Measurements from ENCODE around the gene ADGRL4.
"Not testable (repeated sequence)": the region's sequence is repeated elsewhere in the genome, so short reads cannot be mapped to it uniquely, and the experiment has no call there.

Gene ADGRL4

DNA sequence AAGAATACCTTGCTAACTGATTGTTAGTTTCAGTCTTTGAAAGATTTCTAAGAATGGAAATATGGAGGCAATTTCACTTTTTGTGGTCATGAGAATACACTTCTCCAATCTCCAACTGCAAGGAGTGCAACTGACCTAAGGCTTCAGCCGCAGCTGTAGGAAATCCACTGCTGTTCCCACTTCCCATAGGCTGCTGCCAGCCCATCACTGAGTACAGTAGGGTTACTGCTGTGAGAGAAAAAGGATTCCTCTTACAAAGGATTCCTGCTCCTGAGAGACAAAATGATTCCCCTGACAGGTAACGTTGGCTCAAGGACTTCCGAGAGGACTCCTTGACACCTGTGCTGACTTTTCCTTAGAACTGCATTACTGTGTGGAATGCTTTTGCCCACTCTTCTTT is 87.4 kb downstream of the ADGRL4 start:
- no peak for DNase-seq

DNA sequence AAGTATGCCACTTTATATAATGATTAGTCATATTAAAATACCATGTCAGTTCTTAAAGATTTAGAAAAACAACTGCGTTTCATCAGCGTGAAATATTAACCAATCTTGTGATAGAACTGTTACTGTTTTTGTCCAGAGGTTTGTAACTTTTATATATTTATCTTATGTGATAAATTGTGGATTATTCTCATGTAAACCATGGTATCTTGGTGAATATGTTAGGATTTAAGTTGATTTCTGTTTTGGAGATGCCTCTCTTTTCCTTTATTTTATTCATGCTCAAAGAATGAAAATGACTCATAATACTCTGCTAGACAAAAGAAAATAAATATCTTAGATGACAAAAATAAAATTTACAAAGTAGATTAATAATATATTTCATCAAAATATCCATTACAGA is 88.4 kb downstream of the ADGRL4 start:
- no peak for DNase-seq

DNA sequence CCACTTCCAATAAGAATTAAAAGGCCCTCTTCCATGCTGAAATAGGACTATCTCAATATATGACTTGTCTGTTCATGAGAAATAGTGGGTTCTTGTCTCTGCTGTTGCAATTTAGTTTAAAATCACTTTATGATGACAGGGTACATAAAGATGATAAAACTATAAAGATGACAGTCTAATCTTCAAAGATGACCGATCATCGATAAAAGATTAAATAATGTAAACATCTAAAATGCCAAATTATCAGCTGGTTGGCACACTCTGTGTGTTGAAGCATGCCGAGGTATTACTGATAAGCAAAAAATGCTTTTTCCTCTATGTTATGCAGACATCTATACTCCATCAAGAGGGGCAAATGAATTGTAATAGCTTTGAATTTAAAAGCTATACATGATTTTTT is 89.5 kb downstream of the ADGRL4 start:
- no peak for DNase-seq

DNA sequence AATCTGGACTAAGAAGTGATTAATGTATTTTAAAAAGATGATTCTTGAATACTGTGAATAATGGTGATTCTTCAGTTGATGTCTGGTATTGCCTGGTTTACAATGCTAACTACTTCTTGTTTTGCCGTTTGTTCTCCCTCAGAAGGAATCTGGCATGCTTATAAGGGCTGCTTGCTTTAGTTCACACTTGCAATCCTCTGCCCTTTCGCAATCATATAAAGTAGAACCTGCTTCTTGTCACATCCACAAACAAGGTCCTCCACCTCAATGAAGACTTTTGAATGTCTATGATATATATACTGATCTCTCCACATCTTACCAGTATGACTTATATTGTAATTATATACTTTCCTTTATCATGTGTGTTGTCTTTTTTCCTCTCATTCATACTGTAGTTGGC is 92.6 kb downstream of the ADGRL4 start:
- DNase-seq = no peak

DNA sequence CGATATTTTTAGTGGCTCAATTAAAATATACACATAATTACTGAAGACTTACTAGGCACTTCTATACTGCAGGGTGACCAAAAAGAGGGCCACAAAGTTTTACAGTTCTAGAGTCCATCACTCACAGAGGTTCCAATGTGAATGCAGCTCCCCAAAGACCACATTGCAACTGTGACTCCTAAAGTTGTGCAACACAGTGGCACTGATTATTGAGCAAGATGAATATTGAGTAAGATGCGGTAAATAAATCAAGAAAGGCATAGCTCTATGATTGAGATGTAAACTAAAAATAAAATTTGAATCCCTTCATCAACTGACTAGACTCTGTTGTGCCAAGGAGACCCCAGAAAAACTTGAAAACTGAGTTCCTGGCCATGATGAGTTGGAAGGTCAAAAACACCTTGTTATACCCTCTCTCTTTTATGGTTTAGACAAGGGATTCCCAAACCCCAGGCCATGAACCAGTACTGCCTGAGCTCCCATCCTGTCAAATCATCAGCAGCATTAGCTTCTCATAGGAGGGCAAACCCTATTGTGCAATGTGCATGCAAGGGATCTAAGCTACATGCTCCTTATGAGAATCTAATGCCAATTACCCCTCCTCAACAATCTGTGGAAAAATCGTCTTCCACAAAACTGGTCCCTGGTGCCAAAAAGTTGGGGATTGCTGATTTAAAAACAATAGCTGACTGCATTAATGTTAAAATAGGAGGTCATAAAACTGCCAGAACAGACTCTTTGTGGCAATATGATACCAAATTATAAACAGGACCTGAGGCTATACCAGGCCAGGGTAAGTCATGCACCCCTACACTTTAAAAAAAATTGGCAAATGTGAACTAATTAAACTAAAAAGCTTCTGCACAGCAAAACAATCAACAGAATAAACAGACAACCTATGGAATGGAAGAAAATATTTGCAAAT is 94.3 kb downstream of the ADGRL4 start:
- DNase-seq = no peak

DNA sequence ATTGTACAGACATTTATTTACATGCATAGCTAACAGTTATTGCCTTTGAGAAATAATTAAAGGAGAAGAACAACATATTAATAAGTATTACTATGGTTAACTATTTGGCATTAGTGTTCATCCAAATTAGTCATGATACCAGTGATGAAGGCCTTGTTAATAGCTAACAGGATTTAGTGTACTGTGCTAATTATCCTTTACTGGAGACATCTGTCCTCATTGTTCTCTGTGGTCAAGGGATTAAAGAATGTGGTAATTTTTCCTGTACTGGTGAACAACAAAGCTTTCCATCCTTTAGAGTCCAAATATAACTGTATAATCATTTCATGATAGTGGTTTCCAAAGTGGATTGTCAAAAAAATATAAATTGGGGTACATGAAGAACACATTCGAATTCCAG is 103.9 kb downstream of the ADGRL4 start:
- DNase-seq = no peak

DNA sequence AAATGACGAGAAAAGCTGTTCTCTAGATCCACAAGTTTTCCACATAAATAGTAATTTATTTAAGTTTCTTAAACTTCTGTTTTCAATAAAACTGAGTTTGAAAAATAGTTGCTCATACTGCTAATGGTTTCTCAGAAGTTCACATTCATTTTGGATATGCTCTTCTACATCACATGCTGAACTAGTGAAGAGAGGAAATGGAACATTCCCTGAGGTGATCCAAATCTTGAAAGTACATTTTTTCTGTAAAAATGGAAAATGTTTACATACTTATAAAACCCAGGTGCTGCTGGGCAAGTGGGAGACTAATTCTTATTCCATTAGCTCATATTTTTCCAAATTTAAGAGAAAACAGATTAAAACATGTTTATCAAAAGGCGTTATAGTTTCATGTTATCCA is 111.7 kb downstream of the ADGRL4 start:
- no peak for DNase-seq

DNA sequence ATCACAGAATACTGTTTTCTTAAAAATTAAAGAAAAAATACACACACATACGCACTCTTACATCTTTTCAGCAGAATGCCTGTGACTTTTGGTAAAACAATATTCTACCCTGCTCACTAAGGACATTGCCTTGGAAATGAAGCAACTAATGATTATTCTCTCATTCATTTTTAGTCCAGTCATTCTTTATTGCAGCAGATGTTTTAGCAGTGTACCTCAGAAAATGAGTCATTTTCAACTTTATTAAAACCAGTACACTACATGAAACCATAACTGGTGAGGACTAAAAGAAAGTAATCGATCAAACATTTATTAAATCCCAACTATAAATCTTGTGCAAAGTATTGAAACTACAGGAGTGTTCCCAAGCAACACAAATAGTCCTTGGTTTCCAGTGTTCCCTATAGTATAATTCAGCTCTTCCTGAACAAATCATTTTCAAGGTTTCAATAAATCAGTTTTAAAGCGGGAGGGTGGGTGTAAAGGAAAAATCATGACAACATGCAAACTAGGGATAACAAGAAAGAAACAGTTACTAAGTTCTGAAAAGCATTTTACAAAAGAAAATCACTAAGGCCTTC is 114.2 kb downstream of the ADGRL4 start:
- DNase-seq = no peak

DNA sequence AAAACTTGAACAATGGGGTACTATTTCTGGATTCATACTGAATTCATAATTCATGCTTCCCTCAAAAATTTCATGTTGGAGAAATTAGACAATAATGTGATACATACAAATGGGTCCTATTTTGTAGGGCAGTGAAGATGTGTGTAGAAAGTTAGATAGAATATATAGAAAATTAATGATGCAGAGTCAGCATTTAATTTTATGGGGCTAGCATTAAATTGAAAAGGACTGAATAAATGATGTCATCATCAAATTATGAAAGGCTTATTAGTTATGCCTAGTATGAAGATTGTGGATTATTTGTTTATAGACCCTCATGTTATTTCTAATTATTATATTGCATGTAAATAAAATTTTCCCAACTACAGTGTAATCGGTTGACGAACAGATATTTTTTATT is 119.1 kb downstream of the ADGRL4 start:
- DNase-seq = no peak

DNA sequence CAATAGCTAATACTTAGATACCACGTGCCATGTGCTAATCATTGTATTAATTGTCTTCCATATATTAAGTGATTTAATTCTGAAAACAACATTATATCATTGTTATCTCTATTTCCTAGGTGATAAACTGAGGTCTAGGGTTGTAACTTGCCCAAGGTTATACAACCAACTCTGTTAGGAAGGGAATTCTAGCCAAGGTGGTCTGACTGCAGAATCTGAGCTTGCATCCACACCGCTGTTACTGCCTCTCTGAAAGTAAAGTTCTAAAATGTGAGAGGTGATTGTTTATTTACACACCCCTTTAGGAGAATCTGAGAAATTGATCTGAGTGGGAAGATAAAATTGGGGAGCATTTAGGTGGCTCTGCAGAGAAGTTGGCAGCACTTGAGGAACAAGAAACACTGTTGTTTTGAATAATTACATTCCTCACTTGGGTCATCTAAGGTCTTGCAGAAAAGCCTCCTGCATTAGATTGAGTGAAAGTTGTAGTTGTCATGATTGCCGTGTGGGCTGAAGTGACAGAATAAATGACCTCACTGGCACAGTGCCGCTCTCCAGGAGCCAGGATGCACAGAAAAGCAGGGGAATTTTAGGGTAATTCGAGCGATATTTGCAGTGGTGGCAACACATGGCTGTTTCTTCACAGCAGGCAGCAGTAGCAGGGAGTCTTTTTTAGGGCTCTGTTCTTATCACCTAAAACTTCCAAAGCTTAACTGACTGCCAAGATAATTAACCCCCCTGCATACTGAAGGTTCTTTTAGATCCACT is 121.7 kb downstream of the ADGRL4 start:
- no peak for DNase-seq

DNA sequence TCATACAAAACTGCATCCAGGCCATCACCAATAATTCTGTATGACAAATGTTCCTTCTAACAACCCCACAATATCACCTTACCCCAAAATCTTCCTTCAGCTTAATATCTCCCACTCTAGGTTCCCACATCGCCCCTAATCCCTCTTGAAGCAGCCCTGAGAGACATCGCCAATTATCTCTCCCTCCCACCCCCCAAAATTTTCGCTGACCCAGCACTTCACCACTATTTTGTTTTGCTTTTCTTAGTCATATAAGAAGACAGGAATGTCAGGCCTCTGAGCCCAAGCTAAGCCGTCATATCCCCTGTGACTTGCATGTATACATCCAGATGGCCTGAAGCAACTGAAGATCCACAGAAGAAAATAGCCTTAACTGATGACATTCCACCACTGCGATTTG is 126.3 kb downstream of the ADGRL4 start:
- no peak for DNase-seq

DNA sequence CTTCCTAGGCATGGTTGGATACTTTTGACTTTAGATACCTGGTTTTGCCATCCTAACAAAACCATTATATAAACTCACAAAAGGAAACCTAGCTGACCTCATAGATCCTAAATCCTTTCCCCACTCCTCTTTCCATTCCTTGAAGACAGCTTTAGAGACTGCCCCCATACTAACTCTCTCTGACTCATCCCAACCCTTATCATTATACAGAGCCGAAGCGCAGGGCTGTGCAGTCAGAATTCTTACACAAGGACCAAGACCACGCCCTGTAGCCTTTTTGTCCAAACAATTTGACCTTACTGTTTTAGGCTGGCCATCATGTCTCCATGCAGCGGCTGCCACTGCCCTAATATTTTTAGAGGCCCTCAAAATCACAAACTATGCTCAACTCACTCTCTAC is 130.5 kb downstream of the ADGRL4 start:
- not testable (repeated sequence) for DNase-seq

DNA sequence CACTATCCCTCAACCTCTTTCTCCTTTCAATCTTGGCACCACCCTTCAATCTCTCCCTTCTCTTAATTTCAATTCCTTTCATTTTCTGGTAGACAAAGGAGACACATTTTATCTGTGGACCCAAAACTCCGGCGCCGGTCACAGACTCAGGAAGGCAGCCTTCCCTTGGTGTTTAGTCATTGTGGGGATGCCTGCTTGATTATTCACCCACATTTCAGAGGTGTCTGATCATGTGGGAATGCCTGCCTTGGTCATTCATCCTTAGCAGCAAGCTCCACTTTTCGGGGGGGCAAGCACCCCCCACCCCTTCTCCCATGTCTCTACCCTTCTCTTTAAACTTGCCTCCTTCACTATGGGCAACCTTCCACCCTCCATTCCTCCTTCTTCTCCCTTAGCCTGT is 133.7 kb downstream of the ADGRL4 start:
- DNase-seq = not testable (repeated sequence)

DNA sequence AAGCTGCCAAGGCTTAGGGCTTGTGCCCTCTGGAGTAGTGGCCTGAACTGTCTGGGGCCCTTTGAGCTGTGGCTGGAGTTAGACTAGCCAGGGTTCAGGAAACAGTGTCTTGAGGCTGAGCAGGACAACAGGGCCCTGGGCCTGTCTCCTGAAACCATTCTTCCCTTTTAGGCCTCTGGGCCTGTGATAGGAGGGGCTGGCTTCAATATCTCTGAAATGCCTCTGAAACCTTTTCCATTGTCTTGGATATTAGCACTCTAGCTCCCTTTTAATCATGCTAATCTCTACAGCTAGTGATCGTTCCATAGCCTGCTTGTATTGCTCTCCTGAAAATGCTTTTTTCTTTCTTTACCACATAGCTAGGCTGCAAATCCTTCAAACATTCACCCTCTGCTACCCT is 135.3 kb downstream of the ADGRL4 start:
- DNase-seq = no peak

DNA sequence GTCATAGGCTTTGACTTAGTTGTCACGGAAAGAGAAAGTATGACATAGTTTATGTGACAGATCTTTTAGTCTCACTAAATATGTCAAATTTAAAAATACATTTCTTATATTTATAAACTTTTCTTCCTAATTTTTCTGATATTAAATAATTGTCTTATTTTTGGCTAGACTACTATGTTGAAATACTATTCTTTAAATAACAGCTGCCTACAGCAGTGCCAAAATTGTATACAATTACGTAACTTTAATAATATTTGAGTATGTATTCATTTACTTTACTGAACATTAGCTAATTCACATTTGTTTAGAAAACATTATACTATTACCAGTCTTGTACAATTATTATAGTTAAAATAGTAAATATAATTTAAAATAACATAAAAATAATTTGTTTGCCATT is 137.4 kb downstream of the ADGRL4 start:
- DNase-seq = no peak

DNA sequence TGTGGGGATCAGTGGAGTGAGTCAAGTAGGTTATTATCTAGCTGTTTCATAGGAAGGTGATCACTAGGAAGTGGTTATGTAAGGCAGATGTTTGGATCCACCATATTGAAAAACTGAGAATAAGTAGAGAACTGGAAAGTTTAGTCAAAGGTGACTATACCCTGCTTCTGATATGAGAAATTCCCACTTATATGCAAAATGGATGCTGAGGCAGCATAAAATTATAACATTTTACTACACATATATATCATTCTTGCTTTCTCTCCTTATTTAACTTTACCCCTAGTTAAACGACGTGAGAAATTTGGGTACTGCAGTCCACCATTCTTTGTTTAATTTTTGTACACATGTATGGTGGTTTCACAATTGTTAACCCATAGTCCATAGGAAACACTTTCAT is 142.4 kb downstream of the ADGRL4 start:
- no peak for DNase-seq

DNA sequence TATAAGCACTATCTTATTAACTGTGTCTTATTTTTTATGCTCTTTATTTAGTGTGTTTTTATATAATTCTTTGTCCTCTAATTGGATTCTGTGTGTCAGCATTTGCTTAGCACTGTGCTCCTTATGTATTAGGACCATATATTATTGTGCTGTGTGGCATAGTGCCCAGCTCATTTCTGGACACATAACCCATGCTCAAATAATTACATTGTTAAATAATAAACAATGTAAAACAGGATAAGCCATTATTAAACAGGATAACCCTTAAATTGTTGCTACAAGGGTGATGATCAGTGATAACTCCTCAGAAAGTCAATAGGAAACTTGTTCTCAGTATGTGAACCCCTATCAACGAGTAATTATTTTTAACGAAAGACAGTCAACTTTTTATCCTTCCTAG is 150.4 kb downstream of the ADGRL4 start:
- DNase-seq = no peak

DNA sequence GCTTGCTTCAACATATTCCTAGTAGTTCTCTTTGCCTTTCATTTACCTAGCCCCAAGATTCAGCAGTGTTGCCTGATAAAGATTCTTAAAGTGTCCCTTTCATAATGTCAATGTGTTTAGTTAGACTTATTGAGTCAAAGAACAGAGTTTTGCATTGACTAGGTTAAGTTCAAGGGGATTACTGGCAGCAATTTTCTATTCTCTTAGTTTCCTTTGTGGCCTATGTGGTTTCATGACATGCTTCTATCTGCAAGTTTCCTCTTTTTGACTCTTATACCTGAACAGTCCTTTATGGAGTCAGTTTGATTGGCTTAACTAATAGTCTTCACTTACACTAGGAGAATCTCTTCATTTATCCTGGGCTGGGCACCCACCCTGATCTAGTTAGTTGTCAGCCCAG is 151.3 kb downstream of the ADGRL4 start:
- DNase-seq = no peak

DNA sequence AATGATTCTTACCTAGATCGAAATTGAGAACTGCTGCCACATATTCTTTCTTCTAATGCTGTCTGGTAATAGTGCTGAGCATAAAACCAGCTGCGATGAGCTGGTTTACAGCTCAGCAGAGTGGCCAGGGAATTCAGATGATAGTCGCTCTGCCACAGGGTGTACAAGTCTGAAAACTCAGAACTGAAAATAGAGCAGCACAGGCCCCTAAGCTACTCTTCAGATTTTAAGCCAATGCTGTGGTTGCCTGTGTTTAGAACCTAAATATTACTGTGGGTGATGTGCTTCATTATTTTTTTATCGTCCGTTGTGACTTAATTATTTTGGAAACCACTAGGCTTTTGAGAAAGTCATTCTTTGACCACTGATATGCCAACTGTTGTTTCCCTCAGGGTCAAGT is 152.0 kb downstream of the ADGRL4 start:
- no peak for DNase-seq

DNA sequence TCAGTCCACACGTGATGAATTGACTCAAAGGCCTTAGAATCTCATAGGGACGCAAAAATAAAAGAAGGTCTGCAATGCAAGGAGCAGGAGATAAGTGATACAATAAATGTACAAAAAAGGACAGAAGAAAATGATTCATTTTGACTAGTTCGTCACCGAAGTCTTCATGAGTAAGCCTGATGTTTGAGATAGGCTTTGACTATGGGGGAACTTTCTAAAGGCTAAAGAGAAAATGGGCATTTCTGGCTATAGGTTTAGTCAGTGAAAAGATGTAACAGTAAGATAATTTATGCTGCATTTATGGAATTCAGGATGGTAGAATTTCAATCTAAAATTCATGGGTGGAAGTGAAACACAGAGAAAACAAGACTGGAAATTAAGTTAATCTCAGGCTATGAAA is 163.0 kb downstream of the ADGRL4 start:
- DNase-seq = no peak

DNA sequence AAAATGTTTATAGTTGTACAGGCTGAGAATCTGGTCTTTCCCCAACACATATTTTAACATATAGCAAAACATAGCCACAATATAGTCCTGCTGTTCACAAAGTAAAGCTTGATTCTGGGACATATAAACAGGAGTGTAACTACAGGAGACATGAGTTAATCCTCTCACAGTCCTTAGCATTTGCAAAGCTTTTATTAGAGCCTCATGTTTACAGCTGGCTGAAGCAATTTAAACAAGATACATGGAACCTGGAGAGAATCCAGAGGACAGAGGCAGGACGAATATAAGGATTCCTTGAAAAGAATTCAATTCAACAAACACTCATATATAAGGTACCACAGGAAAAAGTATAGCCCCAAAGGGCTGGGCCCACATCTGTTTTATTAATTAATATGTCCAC is 163.4 kb downstream of the ADGRL4 start:
- no peak for DNase-seq

DNA sequence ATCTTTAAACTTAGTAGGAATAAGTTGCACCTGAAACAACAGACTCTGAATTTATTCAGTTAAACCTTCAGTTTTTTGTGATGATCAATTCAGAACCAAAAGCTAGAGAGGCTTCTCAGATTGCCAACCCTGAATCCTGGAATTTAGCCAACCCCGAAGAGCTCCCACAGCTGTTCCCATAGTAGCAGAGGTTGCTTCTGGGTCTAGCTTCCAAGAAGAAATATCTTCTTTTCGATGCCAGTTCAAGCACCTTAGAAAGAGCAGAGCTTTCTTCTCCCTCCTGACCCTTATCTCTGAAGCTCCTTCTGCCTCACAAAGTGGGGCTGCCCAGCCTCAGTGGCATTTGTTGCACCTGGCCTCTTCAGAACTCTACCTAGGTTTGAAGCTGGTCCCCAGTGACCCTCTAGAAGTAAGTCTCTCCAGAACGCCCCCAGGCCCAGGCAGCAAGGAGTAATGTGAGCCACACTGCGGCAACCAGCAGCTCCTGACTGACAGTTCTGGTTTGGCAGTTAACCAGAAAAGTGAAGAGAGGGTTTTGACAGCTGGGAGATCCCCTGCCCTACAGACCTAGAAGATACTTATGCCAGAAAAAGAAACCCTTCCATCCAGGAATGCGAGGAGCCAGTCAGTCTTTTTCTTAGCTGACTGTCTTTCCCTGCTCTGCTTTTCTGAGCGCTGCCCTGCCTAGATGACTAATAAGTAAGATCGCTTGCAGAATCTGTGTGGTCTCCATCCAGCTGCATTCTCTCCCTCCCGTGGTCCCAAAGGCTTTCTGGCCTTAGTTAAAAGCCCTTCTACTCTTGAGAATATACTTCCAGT is 165.9 kb downstream of the ADGRL4 start:
- DNase-seq = peak; percentile 58

Data from right kidney (tissue), 1 donor.